HL-60/S4 (cell line): ENCODE data around the gene PPM1G.

Source experiments
- in situ Hi-C: fragments of 300-500 bp; cut with MboI; formaldehyde crosslinking; loops from 2 replicates; pipeline ENCODE4 v1.14.3; 2022; ENCODE audit warnings: low sequenced_read_pairs

Gene PPM1G

DNA sequence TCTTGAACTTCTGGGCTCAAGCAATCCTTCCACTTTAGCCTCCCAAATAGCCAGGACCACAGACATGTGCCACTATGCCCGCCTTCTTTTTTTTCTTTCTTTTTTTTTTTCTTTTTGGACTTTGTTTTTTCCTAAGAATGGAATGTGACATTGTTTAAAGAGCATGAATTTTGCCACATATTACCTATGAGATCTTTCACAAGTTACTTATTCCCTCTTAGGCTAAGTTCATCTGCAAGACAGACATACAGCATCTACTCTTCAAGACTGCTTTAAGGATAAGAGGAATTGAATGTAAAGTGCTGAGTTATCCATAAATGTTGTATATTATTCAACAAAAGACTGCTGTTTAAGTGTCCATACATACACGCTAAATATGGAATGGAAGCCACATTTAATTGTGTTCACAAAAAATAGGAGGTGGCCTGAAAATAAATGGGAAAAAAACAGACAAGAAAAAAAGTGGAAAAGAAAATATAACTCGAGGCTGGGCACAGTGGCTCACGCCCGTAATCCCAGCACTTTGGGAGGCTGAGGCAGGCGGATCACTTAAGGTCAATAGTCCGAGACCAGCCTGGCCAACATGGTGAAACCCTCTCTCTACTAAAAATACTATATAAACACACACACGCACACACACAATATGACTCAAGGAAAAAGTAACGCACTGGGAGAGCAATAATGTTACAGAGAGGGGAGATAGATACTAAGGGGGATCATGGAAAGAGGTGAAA, 3.2 kb upstream of the PPM1G start:
- in situ Hi-C loops = no loop called here

DNA sequence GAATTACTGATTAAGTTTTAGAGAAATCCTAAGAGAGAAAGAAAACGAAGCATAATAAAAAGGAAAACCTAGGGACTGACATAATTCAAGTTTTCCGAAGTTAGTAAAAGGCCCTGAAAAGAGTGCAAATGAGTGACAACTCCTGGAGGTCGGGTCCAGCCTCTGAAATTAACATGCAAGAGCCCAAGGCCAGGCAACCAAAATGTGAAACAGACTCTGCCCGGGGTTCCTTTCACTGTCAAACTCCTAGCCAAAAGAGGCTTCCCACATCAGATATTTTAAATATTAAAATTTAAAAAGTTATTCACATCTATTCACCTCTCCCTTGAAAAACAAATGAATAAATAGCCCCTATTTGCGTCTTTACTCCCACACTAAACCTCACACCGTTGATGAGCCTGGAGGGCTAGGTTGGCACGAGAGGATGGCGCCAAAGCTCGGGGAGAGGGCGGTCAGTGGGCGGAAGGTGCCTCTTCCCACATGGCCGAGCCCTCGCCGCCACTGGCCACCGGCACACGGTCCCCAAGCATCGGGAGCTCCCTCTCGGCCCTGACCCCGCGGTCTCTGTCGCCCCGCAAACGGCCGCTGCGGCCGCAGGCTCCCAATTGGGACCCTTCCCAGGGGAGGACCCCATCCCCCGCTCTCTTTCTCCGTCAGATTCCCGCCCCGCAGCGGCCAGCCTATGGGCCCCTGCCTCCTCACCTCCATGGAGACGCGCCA, 630 bp downstream of the PPM1G start:
- in situ Hi-C loops = no loop called here

DNA sequence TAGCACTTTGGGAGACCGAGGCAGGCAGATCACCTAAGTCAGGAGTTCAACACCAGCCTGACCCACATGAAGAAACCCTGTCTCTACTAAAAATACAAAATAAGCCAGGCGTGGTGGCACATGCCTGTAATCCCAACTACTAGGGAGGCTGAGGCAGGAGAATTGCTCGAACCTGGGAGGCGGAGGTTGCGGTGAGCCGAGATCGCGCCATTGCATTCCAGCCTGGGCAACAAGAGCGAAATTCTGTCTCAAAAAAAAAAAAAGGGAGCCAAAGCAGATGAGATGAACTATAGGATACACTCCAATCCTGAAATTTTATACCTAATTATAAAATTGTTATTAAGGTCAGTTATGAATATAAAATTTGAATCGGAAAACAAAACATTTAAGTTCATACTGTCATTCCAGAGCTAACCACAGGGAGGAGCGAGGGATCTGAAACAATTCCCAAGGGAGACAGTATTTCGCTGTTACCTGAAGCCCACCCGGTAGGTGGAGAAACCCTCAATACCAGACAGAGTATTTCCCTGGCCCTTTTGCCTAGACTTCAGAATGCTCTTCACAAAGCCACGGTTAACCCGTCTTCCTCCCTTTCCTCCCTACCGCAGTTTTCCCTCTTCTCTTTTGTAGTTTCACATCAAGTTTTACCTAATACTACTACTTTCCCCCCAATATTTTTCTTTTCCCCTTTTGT, 1.4 kb downstream of the PPM1G start:
- in situ Hi-C loops = no loop called here

DNA sequence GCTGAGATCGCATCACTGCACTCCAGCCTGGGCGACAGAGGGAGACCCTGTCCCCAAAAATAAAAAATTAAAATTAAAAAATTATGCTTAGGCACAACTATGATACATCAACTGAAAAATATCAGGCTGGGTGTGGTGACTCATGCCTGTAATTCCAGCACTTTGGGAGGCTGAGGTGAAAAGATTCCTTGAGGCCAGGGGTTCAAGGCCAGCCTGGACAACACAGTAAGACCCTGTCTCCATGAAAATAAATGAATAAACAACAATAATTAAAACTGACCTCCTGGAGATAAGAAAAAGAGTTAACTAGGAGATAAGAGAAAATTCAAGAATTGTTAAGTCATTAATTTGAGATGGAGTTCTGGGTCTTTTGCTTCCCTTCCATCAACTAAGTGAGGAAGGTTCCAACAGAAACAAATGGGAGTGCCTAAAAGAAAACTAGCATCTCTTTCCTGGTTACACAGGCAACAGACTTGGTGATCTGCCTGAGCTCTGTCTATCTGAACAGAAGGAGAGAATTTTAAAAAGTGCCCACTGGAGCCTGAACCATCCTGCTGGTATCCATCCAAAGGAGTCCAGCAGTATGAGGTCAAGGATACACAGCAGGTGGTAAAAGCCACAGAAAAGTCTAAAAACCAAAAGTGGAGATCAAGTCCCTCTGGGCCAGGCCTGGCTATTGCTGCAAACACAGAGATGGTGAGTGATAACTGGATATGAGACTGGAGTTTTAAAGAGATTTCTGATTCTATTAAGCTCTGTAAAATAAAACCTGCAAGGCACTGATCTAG, 8.8 kb downstream of the PPM1G start:
- in situ Hi-C loops = no loop called here

DNA sequence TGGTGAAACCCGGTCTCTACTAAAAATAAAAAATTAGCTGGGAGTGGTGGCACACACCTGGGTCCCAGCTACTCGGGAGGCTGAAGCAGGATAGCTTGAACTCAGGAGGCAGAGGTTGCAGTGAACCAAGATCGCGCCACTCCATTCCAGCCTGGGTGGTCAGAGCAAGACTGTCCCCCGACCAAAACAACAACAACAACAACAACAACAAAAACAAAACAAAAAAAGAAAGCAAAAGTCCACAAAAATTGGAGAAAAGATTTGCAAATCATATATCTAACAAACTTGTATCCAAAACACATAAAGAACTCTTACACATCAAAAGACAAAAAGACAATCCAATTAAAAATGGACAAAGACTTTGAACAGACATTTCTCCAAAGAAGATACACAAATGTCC, 10.4 kb downstream of the PPM1G start:
- in situ Hi-C loops = no loop called here

DNA sequence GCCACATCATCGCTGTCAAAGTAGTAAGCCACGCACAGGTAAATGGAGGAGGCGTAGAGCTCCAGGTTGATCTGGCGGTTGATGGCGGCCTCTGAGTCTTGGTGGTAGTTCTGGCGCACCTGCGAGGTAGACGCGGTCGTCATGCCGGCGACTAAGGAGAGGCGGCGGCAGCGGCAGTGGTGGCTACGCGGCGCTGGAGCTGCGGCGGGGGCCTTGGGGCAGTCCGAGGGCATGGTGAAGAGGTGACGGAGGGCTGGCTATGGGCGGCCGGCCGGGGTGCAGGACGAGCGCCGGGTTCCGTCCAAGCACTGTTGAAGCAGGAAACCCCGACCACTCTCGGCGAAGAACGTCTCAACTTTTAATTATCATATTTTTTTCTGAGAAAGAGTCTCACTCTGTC, 16.2 kb downstream of the PPM1G start:
- in situ Hi-C loops = no loop called here

DNA sequence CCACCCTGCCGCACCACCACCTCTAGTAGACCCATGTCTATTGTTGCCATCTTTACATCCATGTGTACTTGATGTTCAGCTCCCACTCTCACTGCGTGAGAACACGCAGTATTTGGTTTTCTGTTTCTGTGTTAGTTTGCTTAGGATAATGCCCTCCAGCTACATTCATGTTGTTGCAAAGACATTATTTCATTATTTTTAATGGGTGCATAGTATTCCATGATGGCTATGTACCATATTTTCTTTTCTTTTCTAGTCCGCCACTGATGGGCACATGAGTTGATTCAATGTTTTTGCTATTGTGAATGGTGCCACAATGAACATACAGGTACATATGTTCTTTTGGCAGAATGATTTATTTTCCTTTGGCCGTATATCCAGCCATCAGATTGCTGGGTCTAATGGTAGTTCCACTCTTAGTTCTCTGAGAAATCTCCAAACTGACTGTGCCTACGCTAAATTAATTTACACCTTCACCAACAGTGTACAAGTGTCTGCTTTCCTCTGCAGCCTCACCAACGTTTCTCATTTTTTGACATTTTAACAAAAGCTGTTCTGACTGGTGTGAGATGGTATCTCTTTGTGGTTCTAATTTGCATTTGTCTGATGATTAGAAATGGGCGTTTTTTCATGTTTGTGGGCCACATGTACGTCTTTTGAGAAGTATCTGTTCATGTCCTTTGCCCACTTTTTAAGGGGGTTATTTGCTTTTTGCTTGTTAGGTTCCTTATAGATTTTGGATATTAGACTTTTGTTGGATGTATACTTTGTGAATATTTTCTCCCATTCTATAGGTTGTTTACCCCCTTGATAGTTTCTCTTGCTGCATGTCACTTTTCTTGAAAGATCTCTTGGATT, 18.3 kb downstream of the PPM1G start:
- in situ Hi-C loops = no loop called here

DNA sequence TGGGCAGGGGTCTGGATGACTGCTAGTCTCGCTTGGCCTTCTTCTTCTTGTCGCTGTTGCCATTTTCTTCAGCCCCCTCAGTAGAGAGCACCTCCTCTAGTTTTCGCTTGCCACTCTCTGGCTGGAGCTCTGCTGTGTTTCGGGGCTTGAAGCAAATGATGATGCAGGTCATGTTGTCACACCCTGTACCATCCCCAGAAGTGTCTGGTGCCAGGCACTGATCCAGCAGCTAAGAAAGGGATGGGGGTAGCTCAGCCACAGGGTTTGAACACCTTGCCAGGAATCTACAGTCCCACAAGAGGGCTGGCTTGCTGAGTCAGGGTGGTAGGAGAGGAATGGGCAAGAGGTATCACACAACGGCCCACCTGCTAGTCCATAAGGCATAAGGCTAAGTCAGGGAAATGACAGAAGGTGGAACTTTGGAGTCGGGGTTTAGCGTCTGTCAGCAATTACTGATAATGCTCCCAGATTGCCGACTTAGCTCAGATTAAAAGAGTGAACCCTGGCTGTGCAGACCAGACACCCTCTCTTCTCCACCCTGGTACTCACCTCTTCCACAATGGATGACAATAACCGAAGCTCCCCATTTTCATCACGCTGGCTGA, 27.7 kb downstream of the PPM1G start:
- in situ Hi-C loops = no loop called here

DNA sequence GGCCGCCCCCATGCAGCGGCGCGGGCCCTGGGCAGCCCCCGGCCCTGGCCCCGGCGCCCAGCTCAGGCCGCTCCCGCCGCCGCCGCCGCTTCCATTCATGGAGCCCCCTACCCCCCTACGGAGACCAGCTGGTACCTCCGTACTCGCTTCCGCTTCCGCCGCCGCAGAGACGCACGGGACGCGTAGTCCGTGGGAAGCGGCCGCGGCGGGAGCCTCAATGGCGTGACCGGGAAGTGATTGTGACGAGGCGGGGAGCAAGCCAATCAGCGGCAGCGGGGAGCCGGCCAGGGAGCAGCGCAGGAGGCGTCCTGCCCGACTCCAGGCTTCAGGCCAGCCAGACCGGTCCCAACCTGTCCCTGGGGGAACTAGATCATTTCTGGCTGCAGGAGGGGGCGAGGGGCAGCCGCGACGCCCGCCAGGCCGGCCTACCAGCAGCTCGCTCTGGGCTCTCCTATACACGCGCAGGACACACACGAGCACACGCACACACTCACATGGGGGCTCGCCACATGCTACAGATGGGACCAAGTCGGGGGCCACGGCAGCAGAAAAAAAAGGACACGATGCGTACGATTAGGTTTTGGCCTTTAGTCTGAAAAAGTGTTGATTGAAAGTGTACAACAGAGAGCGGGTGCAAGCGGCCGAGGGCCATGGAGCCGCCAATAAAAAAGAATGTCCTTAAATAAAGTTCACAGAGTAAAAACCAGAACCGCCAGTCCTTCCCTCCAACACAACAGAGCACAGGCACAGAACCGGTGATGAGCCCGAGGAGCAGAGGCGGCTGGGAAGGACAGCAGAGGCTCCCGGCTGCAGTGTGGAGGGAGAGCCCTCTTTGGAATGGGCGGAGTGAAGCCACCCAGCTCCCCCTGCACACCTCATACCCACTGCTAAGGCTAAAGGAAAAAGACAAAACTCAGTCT, 28.5 kb downstream of the PPM1G start, which contains the start of gene ZNF513:
TSS of gene ZNF513 (minus strand) at position 109 of the 920 bp plus-strand sequence. CDS start 208 bp downstream, outside the sequence.
- in situ Hi-C loops = no loop called here

DNA sequence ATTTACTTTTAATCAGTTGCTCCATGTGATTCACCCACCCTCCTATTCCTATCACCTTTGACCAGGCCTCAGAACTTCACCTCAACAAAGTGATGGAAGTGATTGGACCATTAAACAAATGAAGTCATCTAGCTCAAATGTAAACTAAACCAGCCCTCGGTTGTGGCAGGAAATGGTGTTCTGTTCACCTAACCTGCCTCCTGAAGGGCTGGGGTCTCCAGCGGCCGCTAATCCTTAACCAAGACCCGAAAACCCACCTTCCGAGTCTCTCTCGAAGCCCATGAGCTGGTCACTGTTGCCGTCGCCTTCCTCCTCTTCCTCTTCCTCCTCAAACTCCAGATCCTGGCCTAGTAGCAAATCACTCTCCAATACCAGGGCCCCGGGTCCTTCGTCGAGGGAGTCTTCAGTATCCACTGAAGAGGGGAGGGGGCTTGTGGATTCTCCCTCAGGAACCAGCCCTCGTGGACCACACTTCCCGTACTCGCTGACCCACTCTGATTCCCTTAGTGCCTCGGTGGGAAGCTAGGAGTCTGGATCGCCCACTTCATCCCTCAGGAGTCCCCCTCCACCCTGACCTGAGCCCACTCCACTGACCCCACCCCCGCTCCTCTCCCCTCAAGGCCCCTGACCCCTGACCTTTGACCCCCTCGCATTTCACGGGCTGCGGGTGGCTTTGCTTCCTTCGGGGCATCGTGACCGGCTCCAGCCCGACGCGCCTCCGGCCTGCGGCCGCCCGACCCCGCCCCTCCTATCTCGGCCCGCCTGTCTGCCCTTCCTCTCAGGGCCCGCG, 29.4 kb downstream of the PPM1G start:
- in situ Hi-C loops = no loop called here

DNA sequence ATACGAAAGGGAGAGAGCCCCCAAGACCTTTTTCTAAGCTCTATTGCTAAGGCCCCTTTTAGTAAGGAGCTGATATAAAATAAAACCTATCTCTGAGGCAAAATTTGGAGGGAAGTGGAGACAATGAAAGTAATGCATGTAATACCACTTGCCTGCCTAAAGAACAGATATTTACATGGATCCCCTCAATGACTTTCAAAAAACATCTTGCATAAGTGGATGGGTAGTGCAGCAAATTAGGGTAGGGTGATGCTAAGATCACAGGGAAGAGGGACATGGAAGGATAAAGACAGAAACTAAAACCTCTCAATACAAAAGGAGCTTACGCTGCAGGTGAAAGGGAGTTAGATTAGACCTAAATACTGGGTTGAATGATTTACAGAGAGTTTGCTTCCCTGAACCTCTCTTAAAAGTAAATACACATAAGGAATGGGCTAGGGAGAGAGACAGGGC, 30.0 kb downstream of the PPM1G start:
- in situ Hi-C loops = no loop called here

DNA sequence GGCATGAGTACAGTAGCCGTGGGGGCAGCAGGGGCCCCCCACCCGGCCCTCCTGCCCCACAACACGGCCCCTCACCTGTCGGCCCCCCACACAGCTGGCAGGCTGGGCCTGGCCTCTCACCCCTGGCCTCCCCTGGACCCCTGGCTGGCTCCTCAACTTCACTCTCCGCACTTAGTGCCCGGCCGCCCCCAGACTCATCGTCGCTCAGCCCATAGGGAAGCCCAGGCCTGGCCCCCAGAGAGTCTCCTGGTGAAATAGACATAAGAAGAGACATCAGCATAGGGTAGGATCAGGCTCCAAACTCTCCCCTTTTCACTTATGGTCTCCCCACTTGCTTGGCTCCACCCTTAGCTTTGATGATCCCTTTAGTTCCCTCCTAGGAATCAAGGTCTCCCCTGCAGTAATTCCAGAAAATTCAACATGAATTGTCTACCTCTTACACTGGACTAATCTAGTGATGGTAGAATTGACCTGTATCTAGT, 30.5 kb downstream of the PPM1G start:
- in situ Hi-C loops = no loop called here

DNA sequence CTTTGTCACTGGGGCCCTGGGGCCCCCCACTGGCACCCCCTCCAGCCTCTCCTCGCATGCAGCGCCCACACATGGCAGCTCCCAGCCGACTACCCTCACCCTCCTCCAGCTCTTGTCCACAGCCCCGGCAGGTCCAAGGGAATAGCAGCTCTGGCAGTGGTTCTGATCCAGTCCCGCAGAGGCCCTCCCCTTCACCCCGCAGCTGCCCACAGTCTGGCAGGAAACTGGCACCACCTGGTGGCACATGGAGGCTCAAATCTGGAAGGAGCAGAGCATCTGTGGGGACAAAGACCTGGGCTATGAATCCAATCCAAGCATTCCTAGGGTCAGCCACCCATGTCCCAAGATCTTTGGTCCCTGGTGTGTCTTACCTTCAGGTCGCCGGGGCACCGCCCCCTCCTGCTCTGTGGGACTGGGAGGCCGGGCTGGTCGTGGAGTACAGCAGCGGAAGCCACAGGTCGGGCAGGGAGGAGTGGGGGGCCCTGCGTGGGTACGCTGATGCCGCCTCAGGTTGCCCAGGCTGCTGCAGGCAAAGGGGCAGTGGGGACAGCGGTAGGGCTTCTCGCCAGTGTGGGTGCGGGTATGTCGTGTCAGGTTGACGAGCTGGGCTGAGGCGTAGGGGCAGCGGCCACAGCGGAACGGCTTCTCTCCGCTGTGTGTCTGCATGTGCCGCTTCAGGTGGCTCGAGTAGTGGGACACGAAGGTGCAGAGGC, 31.1 kb downstream of the PPM1G start:
- in situ Hi-C loops = no loop called here

DNA sequence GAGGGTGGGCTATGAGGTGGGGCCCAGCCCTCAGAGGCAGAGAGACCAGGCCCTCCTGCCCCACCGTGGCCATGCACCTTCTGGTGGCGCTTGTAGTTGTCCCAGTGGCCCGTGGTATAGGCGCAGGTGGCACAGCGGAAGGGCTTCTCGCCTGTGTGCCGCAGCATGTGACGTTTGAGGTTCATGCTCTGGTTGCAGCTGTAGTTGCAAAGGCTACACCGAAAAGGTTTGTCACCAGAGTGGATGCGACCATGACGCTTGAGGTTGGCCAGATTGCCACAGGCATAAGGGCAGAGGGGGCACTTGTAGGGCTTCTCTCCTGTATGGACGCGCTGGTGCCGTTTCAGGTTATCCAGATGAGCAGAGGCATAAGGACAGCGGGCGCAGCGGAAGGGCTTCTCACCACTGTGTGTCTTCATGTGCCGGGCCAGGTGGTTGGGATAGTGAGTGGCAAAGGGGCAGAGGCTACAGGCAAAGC, 31.7 kb downstream of the PPM1G start:
- in situ Hi-C loops = no loop called here

DNA sequence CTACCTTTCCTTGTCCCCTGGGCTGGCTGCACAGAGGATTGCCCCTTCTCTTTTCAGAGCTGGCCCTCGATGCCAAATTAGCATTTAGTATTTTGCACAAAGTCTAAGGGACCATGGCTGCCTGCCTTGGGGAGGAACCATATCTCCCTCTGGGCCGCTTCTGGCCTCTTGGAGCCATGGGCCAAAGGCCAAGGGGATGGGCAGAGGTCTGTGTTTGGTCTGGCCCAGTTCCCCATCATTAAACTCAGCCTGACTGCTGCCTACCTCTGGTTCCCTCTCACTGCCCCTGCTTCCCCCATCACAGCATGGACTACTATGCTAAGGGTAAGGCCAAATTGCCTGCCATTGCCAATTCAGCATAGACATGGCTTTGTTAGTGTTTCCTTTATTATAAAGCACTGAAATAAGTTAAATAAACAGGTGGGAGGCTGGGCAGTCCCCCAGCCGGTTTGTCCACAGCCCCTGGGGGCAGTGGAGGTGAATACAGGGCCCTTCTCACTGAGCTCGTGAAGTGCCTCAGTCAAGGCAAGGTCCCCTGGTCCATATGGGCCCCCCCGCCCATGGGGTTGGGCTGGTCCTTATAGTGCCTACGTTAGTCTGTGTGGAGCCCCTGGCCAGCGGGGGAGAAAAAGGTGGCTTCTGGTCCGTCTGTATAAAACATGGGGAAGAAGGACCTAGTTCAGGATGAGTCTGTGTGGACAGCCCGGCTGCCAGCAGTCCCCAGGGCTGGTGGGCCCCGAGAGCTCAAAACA, 32.3 kb downstream of the PPM1G start:
- in situ Hi-C loops = no loop called here
